AG08395 (cell line): ENCODE data around the gene ALDH5A1.
"Not testable (repeated sequence)": the region's sequence is repeated elsewhere in the genome, so short reads cannot be mapped to it uniquely, and the experiment has no call there.

ENCODE experiments used
- DNase-seq: peaks from one replicate; pipeline ENCODE4 v3.0.0; 2012; ENCODE audit warnings: mixed read lengths, low spot score

ALDH5A1 gene

GRCh38 chr6:24486065-24486464 lies 8.7 kb upstream of the ALDH5A1 start:
- no peak for DNase-seq

GRCh38 chr6:24489470-24489869 lies 5.3 kb upstream of the ALDH5A1 start, which contains the start of gene GPLD1:
GPLD1 (minus strand) TSS chr6:24489578; CDS start chr6:24489511, 67 bp downstream.
- DNase-seq: no peak

- no peak for DNase-seq
These were observed 4.9 kb upstream of the ALDH5A1 start for GRCh38 chr6:24489881-24490280.

- no peak for DNase-seq
These were observed 3.8 kb upstream of the ALDH5A1 start for GRCh38 chr6:24490948-24491347.

- no peak for DNase-seq
These were observed 2.3 kb upstream of the ALDH5A1 start for GRCh38 chr6:24492475-24492874.

- no peak for DNase-seq
These were observed 586 bp upstream of the ALDH5A1 start for GRCh38 chr6:24493945-24494820.

GRCh38 chr6:24497254-24497970 lies 2.6 kb downstream of the ALDH5A1 start:
- no peak for DNase-seq

GRCh38 chr6:24500683-24501082 lies 5.9 kb downstream of the ALDH5A1 start:
- DNase-seq: no peak

- DNase-seq: no peak
These were observed 6.6 kb downstream of the ALDH5A1 start for GRCh38 chr6:24501374-24501773.

GRCh38 chr6:24501914-24502313 lies 7.1 kb downstream of the ALDH5A1 start:
- no peak for DNase-seq

GRCh38 chr6:24504287-24504648 lies 9.5 kb downstream of the ALDH5A1 start:
- no peak for DNase-seq

GRCh38 chr6:24504649-24505586 lies 10.1 kb downstream of the ALDH5A1 start:
- no peak for DNase-seq

- no peak for DNase-seq
These were observed 12.2 kb downstream of the ALDH5A1 start for GRCh38 chr6:24506814-24507520.

GRCh38 chr6:24511976-24512375 lies 17.2 kb downstream of the ALDH5A1 start:
- DNase-seq: not testable (repeated sequence)

GRCh38 chr6:24513602-24514001 lies 18.8 kb downstream of the ALDH5A1 start:
- no peak for DNase-seq

GRCh38 chr6:24517659-24518543 lies 23.1 kb downstream of the ALDH5A1 start:
- DNase-seq: no peak

GRCh38 chr6:24520929-24521546 lies 26.3 kb downstream of the ALDH5A1 start:
- peak; percentile 65 for DNase-seq

GRCh38 chr6:24522228-24523176 lies 27.7 kb downstream of the ALDH5A1 start:
- no peak for DNase-seq

- no peak for DNase-seq
These were observed 29.6 kb downstream of the ALDH5A1 start for GRCh38 chr6:24524329-24524728.
